Cerebellar nuclear complex (tissue), 1 donor: ENCODE measurements around the gene STK10.
"Not testable (repeated sequence)": the region's sequence is repeated elsewhere in the genome, so short reads cannot be mapped to it uniquely, and the experiment has no call there.

Experiments
- DNase-seq, 2 experiments: peaks; one replicate each; lab custom pipeline; 2025; lab: John Stamatoyannopoulos, UW

Gene STK10

DNA sequence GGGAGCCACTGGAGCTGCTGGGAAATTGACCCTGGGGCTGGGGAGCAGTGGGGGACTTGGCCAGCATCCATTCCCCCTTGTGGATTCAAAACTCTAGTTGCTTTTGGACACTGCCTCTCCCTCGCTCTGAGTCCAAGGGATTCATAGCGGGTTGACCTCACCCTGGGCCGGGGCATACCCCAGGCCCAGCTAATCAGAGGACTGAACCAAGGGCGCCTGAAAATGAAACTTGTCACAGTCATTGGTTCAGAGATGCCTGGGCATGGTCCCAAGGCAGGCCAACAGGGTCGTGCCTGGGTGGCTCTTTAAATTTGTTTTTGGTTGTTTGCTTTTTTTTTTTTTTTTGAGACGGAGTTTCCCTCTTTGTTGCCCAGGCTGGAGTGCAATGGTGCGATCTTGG lies 22.6 kb downstream of the STK10 start:
- no peak for DNase-seq

DNA sequence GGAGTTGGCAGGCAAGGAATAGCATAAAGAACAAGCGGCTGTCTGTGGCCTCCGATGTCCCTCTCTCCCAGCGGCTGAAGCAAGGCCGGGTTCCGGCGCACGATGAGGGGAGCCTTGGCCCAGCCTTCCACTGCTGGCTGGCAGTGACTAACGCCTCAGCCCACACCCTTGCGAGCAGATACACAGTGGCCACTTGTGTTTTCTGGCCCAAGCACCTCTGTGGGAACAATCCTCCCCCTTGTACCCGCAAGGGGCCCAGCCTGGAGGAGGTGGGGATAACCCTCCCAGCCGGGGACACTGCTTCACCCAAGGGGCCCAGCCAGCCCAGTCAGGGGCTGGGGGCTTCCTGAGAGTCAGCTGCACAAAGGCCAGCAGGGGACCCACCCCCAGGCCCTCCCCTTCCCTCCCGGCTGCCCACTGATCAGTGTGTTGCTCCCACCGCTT lies 23.2 kb downstream of the STK10 start:
- DNase-seq: no peak

DNA sequence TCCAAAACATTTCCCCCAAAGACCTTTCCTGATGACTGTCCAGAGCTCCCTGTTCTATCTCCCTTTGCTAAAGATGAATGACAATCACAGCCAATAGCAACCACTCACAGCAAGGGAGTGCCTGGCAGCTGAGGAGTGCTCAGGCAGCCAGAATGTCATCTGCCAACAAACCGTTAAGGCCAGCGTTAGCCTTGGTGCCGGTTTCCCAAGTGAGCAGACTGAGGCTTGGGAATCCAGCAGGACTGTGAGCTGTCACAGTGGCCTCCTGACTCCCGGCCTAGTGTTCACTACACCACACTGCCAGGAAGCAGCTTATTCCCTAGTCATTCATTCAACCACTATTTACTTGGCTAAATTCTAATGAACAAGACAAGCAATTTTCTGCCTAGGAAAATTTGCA lies 24.7 kb downstream of the STK10 start:
- DNase-seq: peak; percentile 77 to 93

- no peak for DNase-seq
Observed at GRCh38 chr5:172162987-172163343, 25.1 kb downstream of the STK10 start.

DNA sequence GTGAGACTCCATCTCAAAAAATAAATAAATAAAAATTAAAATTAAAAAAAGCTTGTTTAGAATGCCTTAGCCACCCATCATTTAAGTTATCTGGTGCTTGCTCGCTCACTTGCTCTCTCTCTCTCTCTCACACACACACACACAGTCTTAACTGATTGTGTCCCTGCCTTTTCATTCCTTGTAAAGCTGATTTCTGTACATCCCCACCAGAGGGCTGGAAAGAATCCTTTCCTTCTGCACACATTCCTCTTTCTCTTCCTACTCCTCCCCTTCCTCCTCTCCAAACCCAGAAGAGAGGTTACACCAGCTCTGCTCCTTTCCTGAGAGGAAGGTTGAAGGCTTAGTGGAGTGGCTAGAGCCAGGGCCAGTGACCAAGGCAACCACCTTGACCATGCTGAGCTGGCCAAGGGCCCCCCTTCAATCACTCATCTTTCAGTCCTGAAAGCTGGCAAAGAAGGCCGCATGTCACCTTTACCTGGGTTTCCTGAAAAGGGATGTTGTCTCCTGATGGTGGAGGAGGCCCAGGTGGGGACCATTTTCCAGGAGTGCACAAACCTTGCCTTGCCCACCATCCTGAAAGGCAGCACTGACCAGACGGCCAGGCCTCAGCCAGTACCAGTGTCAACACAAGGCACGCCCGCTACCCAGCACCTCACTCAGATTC lies 25.6 kb downstream of the STK10 start:
- no peak for DNase-seq

- no peak for DNase-seq
Observed at GRCh38 chr5:172160506-172160905, 27.5 kb downstream of the STK10 start.

DNA sequence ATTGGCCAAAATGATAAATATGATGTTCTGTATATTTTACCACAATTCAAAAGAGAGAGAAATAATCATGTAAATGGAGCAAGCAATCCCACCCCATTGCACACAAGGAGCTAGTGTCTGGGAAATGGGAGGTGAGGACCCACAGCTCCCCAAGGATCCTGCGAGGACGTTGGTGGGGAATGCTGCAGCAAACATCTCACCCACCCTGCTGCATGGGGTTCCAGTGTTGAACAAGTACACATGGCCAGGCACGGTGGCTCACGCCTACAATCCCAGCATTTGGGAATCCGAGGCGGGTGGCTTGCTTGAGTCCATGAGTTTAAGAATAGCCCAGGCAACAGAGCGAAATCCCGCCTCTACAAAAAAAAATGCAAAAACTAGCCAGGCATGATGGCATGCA lies 29.0 kb downstream of the STK10 start:
- DNase-seq: no peak

- DNase-seq: no peak
Observed at GRCh38 chr5:172156541-172156994, 31.5 kb downstream of the STK10 start.

- not testable (repeated sequence) for DNase-seq
Observed at GRCh38 chr5:172155101-172155500, 32.9 kb downstream of the STK10 start.

GRCh38 chr5:172153695-172154094 lies 34.3 kb downstream of the STK10 start:
- DNase-seq: no peak

DNA sequence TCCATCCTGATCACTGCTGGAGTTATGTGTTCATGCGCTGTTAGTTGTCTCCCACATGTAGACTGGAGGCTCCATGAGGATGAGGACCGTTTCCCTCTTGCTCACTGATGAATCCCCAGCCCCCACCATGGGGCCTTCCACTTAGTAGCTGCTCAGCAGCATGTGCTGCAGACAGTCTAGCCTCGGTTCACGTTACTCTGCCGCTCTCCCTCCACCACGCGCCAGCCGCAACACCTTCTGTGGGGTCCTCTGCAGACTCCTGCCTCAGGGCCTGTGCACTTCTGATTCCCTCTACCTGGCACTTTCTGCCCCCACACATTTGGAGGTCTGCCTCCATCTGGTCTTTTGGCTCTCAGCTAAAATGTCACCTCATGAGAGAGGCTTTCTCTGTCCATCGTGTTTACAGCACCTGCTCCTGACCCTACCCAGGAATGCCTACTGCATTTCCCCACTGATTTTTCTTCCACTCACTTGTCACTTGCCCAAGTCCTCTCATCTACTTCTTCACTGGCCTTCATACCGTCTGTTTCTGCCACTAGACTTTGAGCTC lies 36.3 kb downstream of the STK10 start:
- peak; percentile 30 to 83 for DNase-seq

DNA sequence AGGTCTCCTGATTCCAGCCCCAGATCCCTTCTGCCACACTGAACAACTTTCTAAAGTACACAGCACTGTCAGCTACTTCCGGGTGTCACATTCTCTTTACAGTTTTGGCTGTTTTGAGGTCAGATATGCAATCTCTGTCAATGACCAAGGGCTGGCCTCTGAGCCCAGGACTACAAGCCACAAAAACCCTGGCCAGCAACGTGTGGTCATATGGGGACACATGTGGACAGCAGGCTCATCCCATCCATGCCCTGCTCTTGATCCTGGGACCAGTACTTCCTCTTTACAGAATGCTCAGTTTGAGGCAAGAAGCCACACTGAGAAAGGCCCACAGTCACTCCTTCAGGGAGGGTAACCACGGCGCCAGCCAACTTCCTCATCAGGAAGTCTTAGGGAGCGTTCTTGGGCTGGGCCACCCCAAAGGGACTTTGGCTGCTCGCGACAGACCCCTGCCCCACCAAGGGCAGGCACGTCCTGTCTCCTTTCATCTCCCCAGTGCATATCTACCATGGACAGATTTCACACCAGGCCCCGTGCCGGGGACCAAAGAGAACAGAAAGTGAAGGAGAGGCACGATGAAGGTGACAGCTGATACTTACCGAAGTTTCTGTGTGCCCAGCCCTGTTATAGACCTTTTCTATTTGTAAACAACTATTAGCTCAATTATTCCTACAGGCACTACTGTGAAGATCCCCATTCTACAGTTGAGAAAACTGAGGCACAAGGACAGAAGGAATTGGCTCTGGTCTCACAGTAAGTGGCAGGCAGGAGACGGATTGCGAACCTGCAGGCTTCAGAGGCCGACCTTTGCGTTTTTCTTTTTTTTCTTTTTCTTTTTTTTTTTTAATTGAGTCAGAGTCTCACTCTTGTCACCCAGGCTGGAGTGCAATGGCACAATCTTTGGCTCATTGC lies 37.3 kb downstream of the STK10 start:
- DNase-seq: no peak

- DNase-seq: not testable (repeated sequence)
Observed at GRCh38 chr5:172149481-172149880, 38.5 kb downstream of the STK10 start.

GRCh38 chr5:172149073-172149472 lies 39.0 kb downstream of the STK10 start:
- no peak for DNase-seq

- no peak for DNase-seq
Observed at GRCh38 chr5:172148381-172148780, 39.6 kb downstream of the STK10 start.

DNA sequence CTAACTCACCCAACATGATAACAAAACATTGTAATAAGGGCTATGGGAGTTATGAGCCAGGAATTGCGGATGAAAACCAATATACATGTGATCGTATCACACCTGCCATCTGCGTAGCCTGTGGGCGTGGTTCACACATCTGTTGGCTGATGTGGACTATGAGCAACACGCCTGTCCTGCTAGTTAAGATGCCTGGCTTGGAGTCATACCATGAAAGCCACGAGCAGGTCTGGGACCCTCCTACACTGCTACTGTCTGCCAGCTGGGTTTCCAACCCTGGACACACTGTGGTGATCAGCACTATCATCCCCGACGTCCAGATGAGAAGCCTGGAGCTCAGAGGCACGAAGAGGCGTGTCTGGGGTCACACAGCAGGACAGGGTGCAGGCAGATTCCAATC lies 40.2 kb downstream of the STK10 start:
- no peak for DNase-seq

- DNase-seq: no peak
Observed at GRCh38 chr5:172146748-172147092, 41.3 kb downstream of the STK10 start.

GRCh38 chr5:172145870-172146747 lies 41.9 kb downstream of the STK10 start:
- DNase-seq: peak; percentile 46 to 50

DNA sequence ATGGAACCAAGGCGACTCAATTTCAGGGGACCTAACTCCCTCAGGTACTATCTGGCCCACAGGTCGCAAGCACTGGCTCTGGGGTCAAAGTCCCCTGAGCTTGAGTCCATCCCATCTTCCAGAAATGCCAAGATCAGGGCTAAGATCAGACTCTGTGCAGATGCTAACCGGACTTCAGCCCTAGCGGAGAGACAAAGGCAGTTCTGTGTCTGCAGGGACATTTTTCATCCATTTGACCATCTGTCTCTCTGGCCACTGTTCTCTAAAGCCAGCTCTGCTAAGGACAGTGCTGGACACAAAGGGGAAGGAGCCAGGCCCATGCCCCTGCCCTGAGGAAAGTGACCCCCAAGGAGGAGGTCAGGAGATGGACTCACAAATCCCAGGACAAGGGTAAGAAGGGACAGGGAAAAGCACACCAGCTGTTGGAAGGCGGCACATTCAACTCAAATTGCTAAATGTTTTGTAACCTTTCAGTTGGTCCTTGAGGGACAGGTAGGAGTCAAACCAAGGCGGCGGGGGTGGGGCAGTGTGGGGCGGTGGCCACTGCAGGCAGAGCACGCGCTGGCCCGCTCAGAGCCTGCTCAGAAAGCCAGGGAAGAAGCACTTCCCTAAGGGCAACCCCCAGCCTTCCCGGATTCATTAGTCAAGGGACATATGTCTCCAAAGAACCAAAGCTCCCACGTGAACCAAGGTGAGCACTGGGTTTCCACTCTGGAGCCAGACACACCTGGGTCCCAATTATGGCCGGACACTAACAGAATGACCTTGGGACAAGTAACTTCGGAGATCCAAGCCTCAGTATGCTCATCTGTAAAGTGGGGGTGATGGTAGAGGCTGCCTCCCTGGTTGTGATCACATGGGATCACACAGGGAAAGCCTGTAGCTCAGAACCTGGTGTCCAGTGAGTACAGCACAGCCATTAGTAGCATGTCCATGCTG lies 42.8 kb downstream of the STK10 start:
- DNase-seq: peak in 1 of 2 experiments; percentile 22

DNA sequence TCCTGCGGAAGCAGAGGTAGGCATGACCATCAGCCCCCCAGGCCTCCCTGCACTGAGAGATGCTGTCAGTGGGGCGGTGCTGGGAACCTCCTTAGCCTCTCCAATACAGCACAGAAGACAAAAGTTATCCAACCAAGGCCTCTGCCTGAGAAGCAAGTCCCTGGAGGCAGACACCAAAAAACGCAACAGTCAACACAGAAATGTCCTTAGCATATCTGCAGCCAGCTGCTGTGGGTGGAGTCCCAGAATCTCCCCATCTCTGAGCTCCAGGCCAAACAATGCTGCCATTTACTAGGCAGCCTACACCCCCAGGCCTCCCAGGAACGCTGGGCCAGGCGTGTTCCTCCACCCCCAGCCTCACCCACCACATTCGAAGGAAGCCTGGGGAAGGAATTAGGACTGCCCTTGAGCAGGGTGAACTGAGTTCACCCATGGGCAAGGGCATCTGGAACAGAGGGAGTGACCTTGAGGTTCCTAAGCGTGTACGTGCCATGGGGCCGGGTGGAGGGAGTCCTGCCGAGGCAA lies 43.7 kb downstream of the STK10 start:
- no peak for DNase-seq

DNA sequence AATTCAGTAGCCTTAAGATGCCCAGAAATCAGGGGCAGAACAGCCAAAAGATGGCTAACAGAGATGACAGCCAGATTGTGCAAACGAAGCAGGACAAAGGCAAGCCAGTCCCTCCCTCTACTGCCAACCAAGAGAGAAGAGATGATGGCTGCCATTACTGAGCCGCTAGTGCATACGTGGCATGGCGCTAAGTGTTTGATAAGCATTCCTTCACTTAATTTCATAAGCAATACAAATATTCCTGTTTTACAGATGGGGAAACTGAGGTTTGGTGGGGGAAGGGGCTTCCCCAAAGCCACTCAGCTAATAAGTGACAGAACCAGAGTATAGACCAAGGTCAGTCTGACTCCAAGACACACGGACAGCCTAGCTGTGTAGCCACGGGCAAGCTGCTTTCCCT lies 44.1 kb downstream of the STK10 start:
- no peak for DNase-seq
